GM18951 (cell line): ENCODE results near the gene B4GALNT2.
"Not testable (repeated sequence)": the region's sequence is repeated elsewhere in the genome, so short reads cannot be mapped to it uniquely, and the experiment has no call there.

ENCODE experiments used
- POLR2A ChIP-seq: IDR thresholded peaks from 4 replicates; pipeline ENCODE4 v1.6.1; 2011; ENCODE audit warnings: mild to moderate bottlenecking; ENCODE audit not compliant: insufficient read length, insufficient read depth; ENCODE audit errors: extremely low read depth
- in situ Hi-C: fragments of 300-500 bp; cut with MboI; formaldehyde crosslinking; loops from one replicate; pipeline ENCODE4 v1.12.0; 2022; ENCODE audit warnings: low sequenced_read_pairs, mixed read lengths, inconsistent platforms; ENCODE audit not compliant: unreplicated experiment

The B4GALNT2 gene

DNA sequence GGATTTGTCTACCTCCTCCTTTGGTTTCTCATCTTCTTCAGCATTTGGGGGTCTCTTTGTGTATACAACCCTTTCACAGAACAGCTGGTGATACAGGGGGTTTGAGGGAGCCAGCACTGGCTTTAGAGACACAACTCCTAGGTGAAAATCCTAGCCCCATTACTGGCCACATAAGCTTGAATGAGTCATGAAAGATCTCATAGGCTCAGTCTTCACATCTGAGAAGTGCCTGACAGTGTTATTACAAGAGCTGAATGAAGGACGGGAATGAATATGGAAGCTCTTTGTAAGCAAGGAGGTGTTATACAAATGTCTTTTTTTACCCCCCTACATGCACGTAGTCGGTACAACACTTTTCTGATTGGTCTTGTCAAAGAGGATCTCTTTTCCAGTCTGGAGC is 1.7 kb upstream of the B4GALNT2 start:
- TF ChIP-seq POLR2A = no peak
- in situ Hi-C loops = no loop called here

DNA sequence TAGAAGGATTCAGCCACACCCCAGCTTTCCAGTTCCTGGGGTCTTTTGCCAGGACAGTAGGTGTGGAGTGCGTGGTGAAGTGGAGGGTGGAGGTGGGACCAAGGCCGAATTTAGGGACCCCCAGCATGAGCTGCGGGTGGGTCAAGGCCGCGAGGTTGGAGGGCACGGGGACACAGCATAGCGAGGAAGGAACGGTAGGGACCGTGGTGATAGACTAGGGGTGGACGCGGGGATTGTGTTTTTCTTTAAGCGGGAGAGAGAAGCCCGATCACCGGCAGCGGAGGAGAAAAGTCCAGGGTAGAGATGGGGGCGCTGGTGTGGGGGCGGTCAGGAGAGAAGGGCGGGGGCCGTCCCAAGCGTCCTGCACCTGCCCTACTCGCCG is 261 bp upstream of the B4GALNT2 start:
- no peak for TF ChIP-seq POLR2A
- in situ Hi-C loops = no loop called here

DNA sequence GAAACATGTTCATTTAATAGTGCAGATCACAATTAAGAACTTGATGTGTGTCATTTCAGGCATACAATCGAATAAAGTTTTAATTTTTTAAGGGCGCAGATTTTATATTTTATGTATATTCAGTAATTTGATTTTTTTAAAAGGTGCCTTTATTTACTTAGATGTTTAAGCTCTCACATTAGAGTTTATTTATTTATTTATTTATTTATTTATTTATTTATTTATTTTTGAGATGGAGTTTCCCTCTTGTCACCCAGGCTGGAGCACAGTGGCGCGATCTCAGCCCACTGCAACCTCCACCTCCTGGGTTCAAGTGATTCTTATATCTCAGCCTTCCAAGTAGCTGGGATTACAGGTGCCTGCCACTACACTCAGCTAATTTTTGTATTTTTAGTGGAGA is 3.8 kb downstream of the B4GALNT2 start:
- TF ChIP-seq POLR2A = no peak
- in situ Hi-C loops = no loop called here

DNA sequence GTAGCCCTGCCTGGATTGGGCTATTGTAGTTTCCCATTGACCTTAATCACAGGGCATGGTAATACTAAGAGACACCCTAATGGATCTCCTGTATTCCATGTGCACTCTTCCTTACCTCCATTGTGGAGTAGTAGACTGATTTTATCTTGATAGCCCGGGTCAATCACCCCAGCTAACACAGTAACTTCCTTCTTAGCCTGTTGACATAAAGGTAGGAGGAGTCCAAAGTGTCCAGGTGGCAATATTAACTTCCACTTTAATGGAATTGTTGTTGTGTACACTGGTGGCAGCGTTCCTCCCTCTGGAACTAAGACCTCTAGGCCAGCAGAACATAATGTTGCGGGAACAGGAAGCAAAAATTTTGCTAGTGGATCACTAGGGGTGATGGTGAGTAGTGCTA is 13.1 kb downstream of the B4GALNT2 start:
- in situ Hi-C loops = not testable (repeated sequence)

DNA sequence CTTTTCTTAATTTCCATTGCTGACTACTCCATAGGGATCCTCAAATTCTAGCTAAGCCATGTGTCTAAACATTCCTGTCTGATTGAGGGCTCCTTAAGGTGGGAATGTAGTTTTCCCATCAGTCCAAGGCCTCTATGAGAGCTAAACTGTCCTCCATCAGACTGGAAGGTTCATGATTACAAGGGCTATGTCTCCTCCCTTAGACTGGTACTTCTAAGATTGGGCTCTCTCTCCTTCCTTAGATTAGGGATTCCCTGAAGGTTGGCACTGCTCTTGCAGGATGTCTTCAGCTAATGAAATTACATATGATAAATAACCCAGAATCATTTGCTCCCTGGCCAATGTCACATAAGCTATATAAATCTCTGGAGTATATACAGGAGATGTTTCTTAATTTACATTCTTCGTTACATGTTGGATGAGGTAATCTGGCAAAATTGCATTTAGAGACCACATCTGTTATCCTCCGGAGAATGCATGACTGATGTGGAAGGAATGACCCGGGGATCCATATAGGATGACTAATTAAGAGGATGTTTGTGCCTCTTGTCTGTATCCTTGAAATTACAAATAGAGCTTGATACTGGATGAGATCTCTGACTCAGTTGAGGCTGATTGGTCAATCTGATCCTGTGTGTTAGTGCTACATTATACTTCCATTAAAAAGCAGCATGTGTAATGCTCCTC is 14.2 kb downstream of the B4GALNT2 start:
- TF ChIP-seq POLR2A = no peak
- in situ Hi-C loops = no loop called here

DNA sequence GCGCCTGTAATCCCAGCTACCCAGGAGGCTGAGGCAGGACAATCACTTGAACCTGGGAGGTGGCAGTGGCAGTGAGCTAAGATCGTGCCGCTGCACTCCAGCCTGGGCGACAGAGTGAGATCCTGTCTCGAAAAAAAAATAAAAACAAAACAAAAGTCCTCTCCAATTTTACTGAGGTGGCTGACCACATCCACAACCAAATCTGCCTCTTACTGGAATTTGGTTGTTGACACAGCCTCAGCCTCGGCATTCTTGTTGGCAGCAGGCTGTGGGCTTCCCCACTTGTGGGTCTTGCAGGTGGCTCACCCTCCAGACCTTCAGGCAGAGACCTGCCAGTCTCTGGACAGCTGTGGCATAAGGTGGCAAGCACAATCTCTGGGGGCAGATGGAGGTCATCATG is 15.6 kb downstream of the B4GALNT2 start:
- no peak for TF ChIP-seq POLR2A
- in situ Hi-C loops = no loop called here

DNA sequence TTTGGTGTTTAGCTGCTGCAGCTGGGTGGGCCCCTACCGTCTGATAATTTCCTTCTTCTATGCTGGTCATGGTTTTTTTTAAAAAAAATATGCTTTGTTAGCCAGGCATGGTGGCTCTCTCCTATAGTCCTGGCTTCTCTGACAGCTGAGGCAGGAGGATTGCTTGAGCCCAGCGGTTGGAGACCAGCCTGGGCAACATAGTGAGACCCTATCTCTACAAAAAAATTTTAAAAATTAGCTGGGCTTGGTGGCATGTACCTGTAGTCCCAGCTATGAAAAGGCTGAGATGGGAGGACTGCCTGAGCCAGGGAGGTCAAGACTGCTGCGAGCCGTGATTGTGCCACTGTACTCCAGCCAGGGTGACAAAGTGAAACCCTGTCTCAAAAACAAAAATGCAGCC is 19.4 kb downstream of the B4GALNT2 start:
- in situ Hi-C loops = no loop called here
- TF ChIP-seq POLR2A = no peak

DNA sequence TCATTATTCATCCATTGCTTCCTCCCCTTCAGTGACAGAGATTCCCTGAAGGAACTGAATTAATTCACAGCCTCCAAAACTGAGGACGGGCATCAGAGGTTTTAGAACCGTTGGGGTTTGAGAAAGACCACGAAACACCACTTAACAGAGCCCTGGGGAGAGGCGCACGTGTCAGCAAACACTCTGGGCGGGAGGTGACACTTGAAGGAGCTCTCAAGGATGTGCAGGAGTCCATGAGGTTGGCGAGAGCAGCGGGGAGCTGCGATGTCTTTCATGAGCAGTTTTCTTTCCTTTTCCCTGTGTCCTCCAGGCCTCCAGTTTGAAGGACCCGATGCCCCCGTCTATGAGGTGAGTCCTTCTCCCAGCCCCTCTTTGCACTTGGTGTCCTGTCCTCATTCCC is 23.7 kb downstream of the B4GALNT2 start:
- in situ Hi-C loops = no loop called here
- TF ChIP-seq POLR2A = no peak

DNA sequence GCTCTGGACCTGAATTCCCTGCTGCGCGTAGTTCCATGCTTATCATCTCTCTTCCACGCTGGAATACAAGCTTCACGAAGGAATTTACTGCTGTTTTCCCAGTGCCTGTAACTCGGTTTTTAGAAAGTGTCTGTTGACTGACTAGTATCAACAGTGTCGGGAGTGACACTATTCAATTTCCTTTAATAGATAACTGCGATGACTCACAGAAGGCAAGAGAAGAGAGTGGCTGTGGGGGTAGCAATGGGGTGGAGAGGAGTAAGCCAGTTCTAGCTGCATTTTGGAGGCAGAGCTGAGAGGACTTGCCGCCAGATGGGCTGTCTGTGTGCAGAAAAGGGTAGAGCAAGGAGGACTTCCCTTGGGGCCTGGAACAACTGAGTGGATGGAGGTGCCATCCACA is 25.2 kb downstream of the B4GALNT2 start:
- in situ Hi-C loops = no loop called here

DNA sequence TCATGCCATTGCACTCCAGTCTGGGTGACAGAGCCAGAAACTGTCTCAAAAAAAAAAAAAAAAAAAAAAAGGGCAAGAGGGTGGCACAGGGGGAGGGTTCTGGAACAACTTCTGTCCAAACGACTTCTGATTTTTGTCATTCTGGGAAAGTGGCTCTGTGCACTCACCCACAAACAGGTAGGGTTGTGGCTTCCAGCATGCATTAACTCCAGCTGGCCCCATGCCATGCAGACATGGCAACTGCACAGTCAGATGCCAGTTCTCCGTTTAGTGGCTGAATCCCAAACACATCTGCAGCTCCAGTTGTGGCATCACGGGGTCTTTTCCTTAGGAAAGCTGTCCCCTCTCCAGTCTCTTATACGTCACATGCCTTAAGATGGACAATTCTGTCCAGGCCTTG is 30.3 kb downstream of the B4GALNT2 start:
- TF ChIP-seq POLR2A = no peak
- in situ Hi-C loops = no loop called here

More for the DNA sequence above, 25.2 kb downstream of the B4GALNT2 start:
- TF ChIP-seq POLR2A = no peak

DNA sequence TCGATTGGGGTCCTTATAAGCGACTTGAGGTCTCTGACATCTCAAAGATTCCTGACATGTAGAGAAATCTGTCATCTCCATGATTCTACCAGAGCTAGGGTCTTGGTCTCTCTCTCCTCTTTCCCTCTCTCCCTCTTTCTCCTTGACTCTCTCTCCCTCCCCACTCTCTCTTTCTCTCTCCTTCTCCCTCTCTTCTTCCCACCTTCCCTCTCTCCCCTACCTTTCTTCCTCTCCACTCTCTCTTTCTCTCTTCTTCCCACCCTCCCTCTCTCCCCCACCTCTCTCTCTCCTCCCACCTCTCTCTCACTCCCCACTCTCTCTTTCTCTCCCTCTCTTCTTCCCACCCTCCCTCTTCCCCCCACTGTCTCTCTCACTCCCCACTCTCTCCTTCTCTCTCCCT is 32.6 kb downstream of the B4GALNT2 start:
- TF ChIP-seq POLR2A = no peak
- in situ Hi-C loops = no loop called here

DNA sequence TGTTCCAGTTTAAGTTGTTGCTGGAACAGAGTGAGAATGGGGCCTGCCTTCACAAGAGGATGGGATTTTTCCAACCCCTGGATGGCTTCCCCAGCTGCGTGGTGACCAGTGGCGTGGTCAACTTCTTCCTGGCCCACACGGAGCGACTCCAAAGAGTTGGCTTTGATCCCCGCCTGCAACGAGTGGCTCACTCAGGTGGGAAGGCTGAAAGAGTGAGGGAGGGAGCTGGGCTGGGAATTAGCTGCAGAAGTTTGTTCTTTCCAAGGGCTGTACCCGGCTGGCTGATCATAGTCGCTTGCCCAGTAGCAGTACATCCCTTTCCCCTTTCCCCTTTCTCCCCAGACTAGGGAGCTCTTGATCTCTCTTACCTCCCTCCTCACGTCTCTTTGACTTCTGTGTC is 36.1 kb downstream of the B4GALNT2 start:
- no peak for TF ChIP-seq POLR2A
- in situ Hi-C loops = no loop called here

DNA sequence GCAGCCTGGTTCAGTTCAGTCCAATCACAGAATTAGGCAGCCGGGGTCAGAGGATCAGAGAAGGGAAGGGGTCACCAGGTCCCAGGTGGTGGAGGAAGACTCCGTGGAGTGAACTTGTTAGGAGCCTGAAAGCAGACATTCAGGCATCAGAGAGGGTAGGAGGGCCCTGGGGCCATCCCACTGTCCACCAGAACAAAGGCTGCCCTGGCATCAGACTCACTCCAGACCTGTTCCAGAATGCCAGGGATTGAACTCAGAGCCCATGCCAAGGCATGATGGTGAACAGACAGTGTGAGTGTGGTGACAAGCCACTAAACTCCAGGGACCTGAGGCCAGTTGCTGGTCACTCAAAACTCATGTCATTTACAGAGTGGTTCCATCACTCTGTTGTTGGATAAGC is 37.6 kb downstream of the B4GALNT2 start:
- in situ Hi-C loops = no loop called here
- no peak for TF ChIP-seq POLR2A

DNA sequence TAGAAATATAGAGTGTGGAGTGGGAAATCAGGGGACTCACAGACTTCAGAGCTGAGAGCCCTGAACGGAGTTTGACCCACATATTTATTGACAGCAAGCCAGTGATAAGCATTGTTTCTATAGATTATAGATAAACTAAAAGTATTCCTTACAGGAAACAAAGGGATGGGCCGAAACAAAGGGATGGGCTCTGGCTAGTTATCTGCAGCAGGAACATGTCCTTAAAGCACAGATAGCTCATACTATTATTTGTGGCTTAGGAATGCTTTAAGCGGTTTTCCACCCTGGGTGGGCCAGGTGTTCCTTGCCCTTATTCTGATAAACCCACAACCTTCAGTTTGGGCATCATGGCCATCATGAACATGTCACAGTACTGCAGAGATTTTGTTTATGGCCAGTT is 38.1 kb downstream of the B4GALNT2 start:
- in situ Hi-C loops = not testable (repeated sequence)

DNA sequence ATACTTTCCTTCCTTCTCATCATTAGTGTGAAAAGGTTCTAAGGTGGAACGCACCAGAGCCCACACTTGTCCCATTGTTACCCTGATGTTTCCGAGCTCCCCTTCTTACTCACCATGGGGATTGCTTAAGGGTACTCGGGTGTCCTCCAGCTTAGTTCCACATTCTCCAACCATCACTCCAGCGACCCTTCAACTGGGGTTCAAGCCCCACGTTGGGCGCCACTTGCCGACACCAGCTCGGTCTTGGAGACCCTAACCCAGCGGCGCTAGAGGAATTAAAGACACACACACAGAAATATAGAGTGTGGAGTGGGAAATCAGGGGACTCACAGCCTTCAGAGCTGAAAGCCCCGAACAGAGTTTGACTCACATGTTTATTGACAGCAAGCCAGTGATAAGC is 43.4 kb downstream of the B4GALNT2 start:
- in situ Hi-C loops = not testable (repeated sequence)
